Stimulated activated CD8-positive, alpha-beta memory T cell treated with anti-CD3 and anti-CD28 coated beads, Interleukin-15, amount 100 ng/mL, for 48 hours (primary cell): ENCODE results near the gene TMPRSS6.
A peak's percentile ranks its signal among the peaks of the same experiment; 100 is the strongest.
"Not testable (repeated sequence)": the region's sequence is repeated elsewhere in the genome, so short reads cannot be mapped to it uniquely, and the experiment has no call there.

Experiments used
- DNase-seq, 2 donors: peaks; one replicate each; pipeline ENCODE4 v3.0.0-alpha.2; 2020; ENCODE audit warnings: low read depth in 2 of 2

Gene TMPRSS6

DNA sequence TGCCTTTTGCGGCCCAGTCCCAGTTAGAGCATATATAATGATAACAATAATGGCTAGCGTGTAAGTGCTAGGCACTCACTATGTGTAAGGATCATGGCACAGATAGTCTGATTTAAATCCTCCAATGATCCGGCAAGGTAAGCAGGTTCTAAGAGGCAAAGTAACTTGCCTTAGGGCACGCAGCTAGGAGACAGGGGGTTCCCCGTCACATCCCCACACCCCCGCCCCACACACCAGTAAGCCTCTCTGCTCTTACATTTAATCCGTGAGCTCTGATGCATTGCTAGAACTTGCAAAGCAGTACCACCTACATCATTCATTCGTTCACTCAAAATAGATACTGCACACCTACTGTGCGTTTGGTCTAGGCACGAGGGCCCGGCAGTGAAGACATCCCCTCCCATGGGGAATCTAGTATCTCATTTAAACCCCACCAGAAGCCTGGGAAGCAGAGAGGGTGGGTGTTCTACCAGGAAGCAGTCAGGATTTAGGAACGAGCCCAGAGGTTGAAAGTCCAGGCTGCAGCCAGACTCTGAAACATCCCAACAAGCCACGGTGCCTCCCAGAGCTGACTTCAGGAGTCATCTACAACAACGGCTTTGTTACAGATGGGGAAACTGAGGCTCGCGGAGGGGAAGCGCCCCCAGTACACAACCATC is 20.6 kb downstream of the TMPRSS6 start:
- no peak for DNase-seq

DNA sequence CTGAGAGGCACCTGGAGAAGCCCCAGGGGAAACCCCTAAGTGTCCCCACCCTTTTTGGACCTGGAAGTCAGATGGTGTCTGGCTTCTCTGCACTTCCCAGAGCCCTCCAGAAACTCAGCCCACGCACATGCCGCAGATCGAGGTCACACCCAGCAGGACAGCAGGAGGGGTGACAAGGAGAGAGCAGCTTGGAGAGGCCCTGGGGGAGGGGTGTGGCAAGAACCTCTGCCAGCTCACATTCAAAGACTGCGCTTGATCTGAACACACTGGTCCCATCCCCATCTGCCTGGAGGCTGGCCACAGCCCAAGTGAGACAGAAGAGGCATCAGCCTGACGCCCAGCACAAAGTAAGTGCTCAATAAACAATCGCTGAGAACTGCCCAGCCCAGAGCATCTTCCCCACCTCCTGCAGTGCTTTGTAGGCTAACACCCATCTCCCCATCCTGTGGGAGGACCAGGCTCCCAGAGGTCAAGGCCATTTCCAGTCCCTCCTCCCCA is 21.4 kb downstream of the TMPRSS6 start:
- DNase-seq: peak in 1 of 2 donors; percentile 50

DNA sequence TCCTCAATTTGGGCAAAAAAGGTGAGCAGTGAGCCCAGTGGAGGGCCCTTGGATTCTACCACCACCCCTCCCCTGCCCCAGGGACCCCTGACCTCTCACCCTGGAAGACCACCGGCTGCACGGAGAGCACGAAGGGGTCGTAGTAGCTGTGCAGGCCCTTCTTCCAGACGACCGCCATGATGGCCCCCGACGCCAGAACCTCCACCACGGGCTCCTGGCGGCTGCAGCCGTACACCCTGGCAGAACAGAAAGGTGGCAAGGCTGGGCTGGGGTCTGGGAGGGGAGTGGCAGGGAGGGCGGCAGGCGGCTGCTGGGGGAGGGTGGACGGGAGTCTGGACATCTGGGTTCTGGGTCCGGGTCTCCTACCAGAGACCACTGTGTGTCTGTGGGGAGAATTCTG is 23.3 kb downstream of the TMPRSS6 start:
- no peak for DNase-seq

DNA sequence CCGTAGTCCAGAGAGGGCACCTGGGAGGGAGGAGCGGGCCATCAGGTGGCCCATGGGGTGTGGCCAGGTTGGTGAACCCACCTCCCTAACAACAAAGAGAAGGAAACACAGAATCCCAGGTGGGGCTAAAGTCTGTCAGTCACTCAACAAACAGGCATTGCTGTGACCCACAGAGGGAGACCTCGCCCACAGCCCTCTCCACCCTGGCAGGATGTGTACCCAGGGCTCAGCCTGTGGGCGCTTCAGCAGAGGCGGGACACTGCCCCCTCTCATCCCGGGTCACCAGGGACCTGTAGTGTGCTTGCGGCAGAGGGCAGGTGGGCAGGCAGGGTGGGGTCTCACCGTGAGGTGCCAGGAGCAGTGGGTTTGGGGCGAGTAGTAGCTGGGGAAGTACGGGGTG is 25.1 kb downstream of the TMPRSS6 start:
- DNase-seq: no peak

DNA sequence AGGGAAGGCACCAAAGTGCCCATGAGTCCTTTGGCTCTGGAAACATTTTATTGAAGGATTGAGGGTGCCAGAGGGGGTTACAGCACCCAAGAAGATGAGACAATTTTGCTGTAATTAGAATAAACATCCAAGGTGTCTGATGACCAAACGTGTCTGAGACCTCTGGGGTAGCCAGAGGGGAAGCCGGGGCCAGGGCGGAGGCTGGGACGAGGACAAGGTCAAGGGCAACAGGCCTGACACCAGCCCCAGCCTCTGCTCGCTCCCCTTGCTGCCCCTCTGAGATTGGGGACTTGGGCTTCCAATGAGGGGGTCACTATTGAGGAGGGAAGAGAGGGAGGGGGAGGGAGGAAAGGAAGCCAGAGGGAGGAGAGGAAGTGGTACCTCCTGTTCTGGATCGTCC is 25.6 kb downstream of the TMPRSS6 start:
- no peak for DNase-seq

DNA sequence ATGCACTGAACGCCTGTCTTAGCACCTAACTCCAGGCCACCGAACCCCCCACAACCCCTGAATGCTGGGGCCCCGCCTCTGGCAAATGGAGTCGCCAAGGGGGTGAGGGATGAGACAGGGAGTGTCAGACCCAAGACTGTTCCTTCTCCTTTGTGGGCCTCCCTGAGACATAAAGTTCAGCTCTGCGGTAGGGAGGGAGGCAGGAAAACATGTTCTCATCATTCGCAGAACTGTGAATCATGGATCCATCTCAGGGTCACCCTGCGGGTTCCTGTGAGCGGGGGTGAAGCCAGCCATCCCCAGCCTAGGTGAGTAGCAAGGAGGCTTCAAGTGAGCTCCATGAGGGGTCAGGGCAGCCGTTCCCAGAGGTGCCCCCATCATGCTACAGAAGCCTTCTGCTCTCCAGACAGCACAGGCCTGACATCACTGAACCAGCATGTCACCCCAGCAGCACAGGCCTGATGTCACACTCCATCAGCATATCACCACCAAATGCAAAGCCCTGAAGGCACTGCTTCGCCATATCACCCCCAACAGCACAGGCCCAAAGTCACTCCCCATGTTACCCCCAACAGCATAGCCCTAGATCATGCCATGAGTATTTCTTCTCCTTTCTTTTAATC is 27.2 kb downstream of the TMPRSS6 start:
- peak in 1 of 2 donors; percentile 56 for DNase-seq

DNA sequence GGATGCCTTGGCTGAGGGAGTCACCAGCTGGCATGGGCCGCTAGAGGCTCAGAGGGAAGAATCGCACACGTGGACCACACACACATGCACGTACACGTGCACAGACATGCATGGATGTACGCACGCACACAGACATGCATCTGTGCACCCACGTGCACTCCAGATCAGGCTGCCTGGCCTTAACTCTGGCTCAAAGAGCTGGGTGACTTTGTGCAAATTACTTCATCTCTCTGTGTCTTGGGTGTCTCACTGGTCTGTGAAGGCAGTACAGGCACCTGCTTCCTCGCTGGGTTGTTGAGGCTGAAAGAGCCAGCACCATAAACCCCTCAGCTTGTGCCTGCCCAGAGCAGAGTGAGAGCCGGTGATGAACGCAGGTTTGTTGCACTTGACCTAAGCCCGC is 28.7 kb downstream of the TMPRSS6 start:
- DNase-seq: no peak

DNA sequence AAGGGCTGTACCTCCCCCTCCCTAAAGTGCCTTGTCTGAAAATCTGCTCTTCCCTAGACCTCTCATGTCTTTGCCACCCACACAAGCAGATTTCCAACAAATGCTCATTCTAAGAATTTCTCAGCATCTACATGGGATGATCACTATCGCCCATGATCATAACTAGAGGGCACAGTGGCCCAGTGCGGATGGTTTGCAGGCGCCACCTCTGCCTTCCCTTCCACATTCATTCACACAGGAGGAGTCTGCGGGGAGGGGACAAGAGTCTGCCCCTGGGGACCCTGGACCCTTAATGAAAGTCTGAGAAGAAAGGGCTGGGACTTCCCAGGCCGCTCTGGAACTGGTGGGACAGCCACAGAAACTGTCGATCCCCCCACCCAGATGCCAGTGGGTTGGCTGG is 29.1 kb downstream of the TMPRSS6 start:
- DNase-seq: no peak

DNA sequence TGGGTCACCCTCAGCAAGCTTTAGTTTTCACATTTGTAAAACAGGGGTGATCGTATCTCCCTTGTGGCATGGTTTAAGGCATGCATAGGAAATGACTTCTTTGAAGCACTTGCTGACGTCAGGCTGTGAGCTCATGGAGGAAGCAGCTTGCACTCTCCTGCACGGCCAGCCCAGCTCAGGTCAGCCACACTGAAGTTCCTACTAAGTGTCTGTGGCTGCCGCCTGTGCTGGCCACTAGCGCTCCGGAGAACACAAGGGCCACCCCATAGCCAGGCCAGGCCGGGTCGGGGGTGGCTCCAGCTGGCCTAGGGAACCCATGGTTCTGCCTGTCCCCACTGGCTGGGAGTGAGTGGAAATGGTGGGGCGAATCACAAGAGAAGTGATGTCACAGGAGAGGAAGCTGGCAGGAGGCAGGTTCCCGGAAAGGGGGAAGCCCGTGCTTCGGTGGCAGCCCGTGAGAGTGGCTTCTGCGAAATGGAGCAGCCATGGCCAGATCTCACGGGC is 29.8 kb downstream of the TMPRSS6 start:
- peak; percentile 67 to 82 for DNase-seq

DNA sequence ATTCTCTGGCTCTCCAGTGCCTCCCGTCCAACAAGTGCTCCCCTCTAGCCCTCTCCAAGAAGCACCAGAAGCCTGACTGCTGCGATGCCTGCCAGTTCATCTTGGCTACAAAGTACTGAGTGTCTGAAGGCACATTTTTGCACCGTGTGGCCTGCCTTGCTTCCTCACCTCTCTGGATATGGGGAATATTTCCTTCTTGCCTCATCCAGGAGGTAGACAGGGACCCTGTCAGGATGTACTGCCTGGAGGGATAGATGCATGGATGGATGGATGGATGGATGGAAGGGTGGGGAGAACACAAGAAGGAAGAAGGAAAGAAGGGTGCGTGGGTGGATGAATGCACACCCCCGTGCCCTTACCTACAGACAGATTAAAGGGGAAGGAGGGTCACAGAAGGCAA is 30.4 kb downstream of the TMPRSS6 start:
- DNase-seq: no peak

DNA sequence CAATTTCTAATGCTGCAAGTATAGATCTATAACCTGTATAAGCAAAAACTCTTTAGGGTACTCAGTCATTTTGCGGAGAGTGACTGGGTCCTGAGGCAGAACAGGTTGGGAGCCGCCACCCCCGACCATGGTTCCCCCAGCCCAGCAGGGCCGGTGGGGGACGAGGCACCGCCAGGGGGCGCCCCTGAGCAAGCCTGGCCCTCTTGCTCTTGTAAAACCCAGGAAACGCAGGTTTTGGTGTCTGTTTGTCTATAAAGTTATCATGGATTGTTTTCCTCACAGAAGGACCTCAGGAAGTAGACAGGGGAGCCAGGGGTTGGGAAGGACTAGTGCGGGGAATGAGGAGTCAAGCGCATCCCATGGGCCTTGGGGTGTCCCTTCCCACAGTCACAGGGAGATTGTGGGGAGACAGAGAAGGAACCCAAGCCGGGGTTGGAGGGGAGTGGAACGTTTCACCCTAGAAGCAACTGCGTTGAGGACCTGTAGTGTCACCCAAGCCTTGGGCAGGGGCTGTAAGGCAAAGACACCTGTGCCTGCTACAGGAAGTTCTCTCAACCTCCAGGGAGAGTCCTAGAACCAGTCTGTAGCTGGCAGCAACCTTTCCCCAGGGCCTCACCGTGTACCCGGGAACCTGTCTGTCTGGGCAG is 31.6 kb downstream of the TMPRSS6 start:
- DNase-seq: peak; percentile 76 to 77

DNA sequence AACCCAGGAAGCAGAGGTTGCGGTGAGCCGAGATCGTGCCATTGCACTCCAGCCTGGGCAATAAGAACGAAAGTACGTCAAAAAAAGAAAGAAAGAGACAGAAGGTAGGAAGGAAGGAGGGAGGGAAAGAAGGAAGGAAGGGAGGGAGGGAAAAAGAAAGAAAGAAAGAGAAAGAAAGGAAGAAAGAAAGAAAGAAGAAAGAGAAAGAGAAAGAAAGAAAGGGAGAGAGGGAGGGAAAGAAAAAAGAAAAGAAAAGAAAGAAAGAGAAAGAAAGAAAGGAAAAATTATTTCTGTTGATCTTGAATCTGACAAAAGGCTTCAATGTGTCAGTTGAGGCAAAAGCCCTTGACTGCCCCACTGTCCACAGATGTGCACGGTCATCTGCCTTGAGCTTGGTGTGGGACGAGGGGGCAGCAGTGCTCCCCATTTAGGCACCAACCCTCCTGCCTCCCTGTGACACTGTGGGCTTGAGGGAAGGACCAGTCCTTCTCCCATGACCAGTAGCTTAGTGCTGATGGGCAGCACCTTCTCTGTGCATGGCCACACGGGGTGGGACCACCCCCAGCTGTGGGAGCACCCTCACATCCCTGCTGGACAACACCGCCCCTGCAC is 33.6 kb downstream of the TMPRSS6 start:
- DNase-seq: no peak

DNA sequence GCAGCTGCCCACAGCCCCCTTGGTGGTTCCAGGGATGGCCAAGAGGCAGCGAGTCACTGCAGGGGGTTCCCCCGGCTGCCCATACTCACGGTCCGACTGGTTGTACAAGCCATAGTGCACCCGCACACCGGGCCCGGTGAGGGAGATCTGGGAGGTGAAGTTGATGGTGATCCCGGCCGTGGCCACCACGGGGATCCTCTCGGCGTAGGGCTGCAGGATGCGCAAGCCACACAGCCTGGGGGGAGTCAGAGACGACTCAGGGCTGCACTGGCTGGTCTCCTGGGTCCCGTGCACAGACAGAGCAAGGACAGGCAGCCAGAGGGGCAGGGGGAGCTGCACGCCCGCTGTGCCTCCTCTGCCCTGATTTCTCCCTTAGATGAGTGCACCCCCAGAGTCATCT is 34.5 kb downstream of the TMPRSS6 start:
- DNase-seq: no peak

DNA sequence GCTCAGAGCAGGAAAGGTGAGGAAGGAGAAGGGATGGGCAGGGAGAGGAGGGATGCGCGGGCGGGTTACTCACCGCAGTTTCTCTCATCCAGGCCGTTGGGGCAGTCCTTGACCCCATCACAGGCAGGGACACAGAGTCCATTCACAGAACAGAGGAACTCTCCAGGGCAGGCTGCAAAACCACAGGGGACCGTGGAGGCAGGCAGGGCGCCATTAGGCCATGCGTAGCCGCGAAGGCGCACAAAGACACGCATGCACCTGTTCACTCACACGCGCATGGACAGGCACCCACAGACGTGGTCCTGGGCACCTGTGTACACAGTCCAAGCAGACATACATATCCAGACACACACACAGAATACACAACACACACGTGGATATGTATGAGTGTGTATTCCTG is 35.0 kb downstream of the TMPRSS6 start:
- no peak for DNase-seq

DNA sequence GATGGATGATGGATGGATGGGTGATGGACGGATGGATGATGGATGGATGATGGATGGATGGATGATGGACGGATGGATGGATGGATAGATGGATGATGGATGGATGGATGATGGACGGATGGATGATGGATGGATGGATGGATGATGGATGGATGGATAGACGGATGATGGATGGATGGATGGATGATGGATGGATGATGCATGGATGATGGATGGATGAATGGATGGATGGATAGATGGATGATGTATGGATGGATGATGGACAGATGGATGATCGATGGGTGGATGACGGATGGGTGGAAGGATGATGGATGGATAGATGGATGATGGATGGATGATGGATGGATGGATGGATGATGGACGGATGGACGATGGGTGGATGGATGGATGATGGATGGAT is 36.8 kb downstream of the TMPRSS6 start:
- no peak for DNase-seq

DNA sequence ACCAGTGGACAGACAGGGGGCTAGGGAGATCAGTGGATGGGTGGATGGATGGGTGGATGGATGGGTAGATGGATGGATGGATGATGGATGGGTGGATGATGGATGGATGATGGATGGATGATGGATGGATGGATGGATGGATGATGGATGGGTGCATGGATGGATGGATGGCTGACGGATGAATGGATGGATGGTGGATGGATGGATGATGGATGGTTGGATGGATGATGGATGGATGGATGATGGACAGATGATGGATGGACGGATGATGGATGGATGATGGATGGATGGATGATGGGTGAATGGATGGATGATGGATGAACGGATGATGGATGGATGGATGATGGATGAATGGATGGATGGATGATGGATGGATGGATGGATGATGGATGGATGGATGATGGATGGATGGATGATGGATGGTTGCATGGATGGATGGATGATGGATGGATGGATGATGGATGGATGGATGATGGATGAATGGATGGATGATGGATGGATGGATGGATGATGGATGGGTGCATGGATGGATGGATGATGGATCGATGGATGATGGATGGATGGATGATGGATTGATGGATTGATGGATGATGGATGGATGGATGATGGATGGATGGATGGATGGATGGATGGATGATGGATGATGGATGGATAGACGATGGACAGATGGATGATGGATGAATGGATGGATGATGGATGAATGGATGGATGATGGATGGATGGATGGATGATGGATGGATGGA is 37.5 kb downstream of the TMPRSS6 start:
- DNase-seq: not testable (repeated sequence)

DNA sequence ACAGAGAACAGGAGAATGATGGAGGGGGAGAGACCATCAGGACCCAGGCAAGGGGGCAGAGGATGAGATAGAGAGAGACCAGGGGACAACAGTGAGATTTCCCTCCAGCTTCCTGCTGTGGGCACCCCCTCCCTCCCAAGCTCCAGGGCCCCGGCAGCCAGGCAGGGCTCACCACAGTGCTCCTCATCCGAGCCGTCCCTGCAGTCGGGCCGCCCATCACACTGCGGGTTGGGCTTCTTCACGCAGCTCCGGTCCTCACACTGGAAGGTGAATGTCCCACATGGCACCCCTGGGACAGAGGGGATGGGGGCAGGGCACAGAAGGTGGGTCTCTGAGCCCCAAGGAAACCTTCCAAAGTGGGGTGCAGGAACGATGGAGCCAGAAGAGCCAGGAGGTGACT is 38.8 kb downstream of the TMPRSS6 start:
- no peak for DNase-seq

DNA sequence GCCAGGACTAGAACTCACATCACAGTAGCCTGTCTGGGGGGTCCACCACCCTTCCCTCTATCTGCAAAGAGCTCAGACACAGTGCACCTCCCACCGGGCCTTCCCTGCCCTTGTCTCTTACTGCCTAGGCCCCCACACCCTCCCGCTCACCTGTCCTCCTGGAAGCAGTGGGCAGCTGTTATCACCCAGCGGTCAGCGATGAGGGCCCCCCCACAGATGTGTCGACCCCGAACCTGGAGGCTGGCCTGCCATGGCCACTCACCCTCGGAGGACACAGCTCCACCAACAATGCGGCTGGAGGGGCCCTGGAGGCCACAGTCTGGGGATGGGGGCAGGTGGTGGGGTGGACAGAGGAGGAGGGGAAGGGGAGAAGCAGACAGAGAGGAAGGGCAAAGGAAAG is 39.2 kb downstream of the TMPRSS6 start:
- DNase-seq: no peak

DNA sequence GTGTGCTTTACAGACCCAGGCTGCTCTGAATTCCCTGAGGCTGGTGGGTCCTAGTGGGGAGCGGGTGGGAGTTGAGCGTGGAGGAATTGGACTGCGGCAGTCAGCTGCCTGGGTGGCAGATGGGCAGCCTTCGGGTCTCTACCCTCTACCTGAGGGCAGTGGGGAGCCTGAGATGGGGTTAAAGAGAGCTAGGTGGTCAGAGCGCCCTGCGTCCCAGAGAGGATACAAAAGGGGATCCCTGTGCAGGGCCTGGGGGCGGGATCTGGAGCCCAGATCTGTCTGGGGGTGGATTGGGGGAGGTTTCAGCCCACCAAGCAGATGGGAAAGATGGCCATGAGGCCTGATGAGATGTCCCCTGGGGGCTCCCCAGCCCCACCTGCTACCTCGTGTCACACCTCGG is 39.8 kb downstream of the TMPRSS6 start:
- no peak for DNase-seq

DNA sequence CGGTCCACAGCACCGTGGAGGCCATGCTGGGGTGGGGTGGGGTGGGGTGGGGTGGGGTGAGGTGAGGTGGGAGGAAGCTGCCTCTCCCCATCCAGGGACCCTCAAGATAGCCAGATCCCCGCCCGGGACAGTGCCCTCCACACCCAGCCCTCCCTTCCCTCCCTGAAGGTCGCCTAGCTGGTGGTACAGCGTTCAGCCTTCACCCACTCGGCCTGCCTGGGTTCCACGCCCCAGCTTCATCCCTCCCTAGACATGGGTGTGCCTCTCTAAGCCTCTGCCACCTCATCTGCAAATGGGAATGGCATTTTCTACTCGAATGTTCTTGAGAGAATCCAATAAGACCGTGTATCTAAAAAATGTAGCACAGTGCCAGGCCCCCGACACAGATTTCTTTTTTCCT is 40.2 kb downstream of the TMPRSS6 start:
- DNase-seq: no peak

DNA sequence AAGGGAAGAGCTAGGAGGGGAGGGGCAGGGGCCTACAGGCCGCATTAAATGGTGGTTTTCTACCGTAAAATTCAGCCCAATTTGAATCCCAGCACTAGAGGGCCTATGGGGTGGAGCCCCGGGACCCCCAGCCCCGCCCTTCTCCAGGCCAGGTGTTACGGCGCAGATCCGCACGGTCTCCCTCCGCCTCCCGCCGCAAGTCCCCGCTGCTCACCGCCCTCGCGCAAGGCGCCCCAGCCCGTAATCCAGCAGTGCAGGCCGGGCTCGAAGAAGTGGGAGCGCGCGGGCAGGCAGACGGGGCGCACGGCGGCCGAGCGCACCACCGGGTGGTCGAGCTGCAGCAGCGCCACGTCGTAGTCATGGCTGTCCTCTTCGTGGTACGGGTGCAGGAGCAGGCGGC is 40.7 kb downstream of the TMPRSS6 start:
- DNase-seq: no peak

DNA sequence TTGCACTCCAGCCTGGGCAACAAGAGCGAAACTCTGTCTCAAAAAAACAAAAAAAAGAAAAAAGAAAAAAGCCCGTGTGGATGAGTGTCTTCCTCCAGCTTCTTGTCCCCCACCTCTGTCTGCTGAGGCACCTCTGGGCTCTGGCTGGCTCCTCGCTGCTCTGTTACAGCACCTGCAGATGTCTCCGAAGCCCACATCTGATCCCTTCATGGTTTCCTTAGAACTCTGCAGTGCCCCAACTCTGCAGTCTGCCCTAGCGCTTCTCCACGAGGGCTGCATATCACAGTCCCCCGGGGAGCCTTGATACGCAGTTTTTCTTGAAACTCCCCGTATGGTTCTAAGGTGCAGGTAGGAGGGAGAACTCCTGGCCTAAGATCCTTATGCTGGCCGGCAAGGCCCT is 42.1 kb downstream of the TMPRSS6 start:
- DNase-seq: no peak
